ENCODE measurements around the gene TMEM51.

TMEM51 gene

GRCh38 chr1:15122331-15122730 lies 31.2 kb upstream of the TMEM51 start:
- Histone ChIP-seq H3K4me1 (ENCODE audit: control insufficient read depth, low read length) (no peaks in the 10 kb centered on the region), H3K79me2 (ENCODE audit: control insufficient read depth, low read length) (no peaks in the 10 kb centered on the region), H3K9me2 (replicated peaks; ENCODE audit: control insufficient read depth, low read length) (no peaks in the 10 kb centered on the region), H3K4me2 (ENCODE audit: low read length) (no peak overlapping the region), H3K27me3 (ENCODE audit: control insufficient read depth, low read length) (no peaks in the 10 kb centered on the region), H3K27ac (ENCODE audit: low read depth, low read length) (no peak overlapping the region), H4K20me1 (ENCODE audit: control insufficient read depth, insufficient read depth, low read depth, low read length) (no peaks in the 10 kb centered on the region), H3K36me3 (ENCODE audit: control insufficient read depth, low read length) (no peaks in the 10 kb centered on the region), H3F3A (ENCODE audit: control insufficient read depth, insufficient read depth) (no peaks in the 10 kb centered on the region), H3K4me3 (ENCODE audit: low read length) (no peak overlapping the region), H3K9me3 (ENCODE audit: control insufficient read depth, insufficient read depth, low read length) (no peaks in the 10 kb centered on the region)
- TF ChIP-seq EZH2phosphoT487 (IDR thresholded peaks at IDR 0.05; ENCODE audit: borderline replicate concordance, low read length) = no peak
- no peak for TF ChIP-seq CTCF (IDR thresholded peaks at IDR 0.05; ENCODE audit: low read depth, low read length, poor library complexity, severe bottlenecking)

GRCh38 chr1:15123270-15123669 lies 30.3 kb upstream of the TMEM51 start:
- Histone ChIP-seq H3K36me3 (ENCODE audit: control insufficient read depth, low read length) (no peaks in the 10 kb centered on the region), H3K4me1 (ENCODE audit: control insufficient read depth, low read length) (no peaks in the 10 kb centered on the region), H3K9me3 (ENCODE audit: control insufficient read depth, insufficient read depth, low read length) (no peaks in the 10 kb centered on the region), H3K79me2 (ENCODE audit: control insufficient read depth, low read length) (no peaks in the 10 kb centered on the region), H3K9me2 (replicated peaks; ENCODE audit: control insufficient read depth, low read length) (no peaks in the 10 kb centered on the region), H3K4me3 (ENCODE audit: low read length) (no peak overlapping the region), H4K20me1 (ENCODE audit: control insufficient read depth, insufficient read depth, low read depth, low read length) (no peaks in the 10 kb centered on the region), H3F3A (ENCODE audit: control insufficient read depth, insufficient read depth) (no peaks in the 10 kb centered on the region), H3K27me3 (ENCODE audit: control insufficient read depth, low read length) (no peaks in the 10 kb centered on the region), H3K4me2 (ENCODE audit: low read length) (no peak overlapping the region), H3K27ac (ENCODE audit: low read depth, low read length) (no peak overlapping the region)
- no peak for TF ChIP-seq CTCF (IDR thresholded peaks at IDR 0.05; ENCODE audit: low read depth, low read length, poor library complexity, severe bottlenecking)
- no peak for TF ChIP-seq EZH2phosphoT487 (IDR thresholded peaks at IDR 0.05; ENCODE audit: borderline replicate concordance, low read length)

GRCh38 chr1:15123925-15124324 lies 29.6 kb upstream of the TMEM51 start:
- no peaks in the 10 kb centered on the region for H3F3A ChIP-seq (ENCODE audit: control insufficient read depth, insufficient read depth)

More at GRCh38 chr1:15123925-15124324, 29.6 kb upstream of the TMEM51 start:
- no peaks in the 10 kb centered on the region for H3K4me1 ChIP-seq (ENCODE audit: control insufficient read depth, low read length)
- H3K27ac ChIP-seq (ENCODE audit: low read depth, low read length) = no peak overlapping the region
- H3K4me3 ChIP-seq (ENCODE audit: low read length) = no peak overlapping the region
- H3K36me3 ChIP-seq (ENCODE audit: control insufficient read depth, low read length) = no peaks in the 10 kb centered on the region
- H3K4me2 ChIP-seq (ENCODE audit: low read length) = no peak overlapping the region
- no peaks in the 10 kb centered on the region for H3K27me3 ChIP-seq (ENCODE audit: control insufficient read depth, low read length)
- H3K79me2 ChIP-seq (ENCODE audit: control insufficient read depth, low read length) = no peaks in the 10 kb centered on the region
- no peaks in the 10 kb centered on the region for H3K9me3 ChIP-seq (ENCODE audit: control insufficient read depth, insufficient read depth, low read length)
- H4K20me1 ChIP-seq (ENCODE audit: control insufficient read depth, insufficient read depth, low read depth, low read length) = 0 out of 2 replicates have a peak, but pooled peaks cover 2% of the 10 kb centered on the region
- no peak for TF ChIP-seq CTCF (IDR thresholded peaks at IDR 0.05; ENCODE audit: low read depth, low read length, poor library complexity, severe bottlenecking)
- TF ChIP-seq EZH2phosphoT487 (IDR thresholded peaks at IDR 0.05; ENCODE audit: borderline replicate concordance, low read length) = no peak
- H3K9me2 ChIP-seq (replicated peaks; ENCODE audit: control insufficient read depth, low read length) = no peaks in the 10 kb centered on the region

Measured in DOHH2 (cell line).